HG03066 (cell line): Measurements from ENCODE around the gene RAI1.

Experiments
- ATAC-seq: cut with Tn5 transposase; IDR thresholded peaks from one replicate; pipeline ENCODE4 v1.9.1; 2021; ENCODE audit warnings: low read depth; ENCODE audit not compliant: unreplicated experiment

The RAI1 gene

DNA sequence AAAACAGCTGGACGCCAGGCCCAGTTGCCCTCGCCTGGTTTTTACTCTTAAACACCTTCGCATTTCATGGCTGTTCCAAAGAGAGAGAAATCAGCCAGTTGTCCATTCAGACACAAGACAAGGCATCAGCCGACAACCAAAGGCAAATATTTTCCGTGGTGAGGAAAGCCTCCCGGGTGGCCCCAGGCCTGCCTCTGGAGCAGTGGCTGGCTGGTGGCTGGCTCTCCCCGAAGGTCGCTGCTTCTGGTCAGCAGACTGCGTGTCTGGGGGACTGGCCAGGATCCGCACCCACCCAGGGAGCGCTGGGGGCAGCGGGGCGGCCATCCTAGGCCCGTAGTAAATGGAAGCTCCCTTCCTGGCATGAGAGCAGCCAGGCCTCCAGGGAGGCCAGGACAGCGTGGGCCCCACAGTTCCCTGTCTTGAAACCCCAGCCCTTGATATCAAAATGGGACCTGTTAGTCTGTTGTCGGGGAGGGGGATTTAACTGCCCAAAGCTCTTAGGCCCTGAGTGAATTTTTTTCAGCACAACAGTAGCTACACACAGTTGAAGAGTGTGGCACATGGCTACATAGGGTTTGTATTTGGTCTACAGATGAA lies 97.9 kb downstream of the RAI1 start:
- no peak for ATAC-seq

DNA sequence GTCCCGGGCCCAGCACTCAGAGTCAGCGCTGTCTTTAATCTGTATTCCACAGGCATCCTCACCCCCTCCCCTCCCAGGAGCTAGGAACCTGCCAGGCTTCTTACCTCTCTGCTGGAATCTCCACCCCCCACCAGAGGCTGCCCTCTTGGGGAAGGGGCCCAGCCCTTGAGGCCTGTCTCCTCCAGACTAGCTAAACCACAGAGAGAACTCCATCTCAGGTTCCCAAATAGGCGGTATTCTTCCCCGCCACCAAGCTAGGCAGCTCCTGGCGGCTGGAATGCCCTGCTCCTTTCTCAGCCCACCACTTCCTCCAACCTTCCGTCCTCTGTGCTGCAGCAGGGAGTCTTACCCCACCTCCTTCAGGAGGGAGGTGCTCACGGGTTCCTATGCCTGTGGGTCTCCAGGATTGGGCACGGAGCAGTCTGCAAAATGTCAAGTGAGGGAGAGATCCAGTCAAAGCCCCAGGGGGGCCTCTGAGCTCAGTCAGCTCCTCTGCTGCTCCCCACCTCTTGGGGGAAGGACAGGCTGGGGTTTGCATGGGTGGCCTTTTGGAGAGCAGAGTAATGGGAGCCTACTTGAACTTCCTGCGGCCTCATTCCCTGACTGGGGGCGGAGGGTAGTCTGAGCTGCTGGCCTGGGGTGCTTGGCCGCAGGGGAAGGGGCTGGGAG lies 99.8 kb downstream of the RAI1 start:
- no peak for ATAC-seq

DNA sequence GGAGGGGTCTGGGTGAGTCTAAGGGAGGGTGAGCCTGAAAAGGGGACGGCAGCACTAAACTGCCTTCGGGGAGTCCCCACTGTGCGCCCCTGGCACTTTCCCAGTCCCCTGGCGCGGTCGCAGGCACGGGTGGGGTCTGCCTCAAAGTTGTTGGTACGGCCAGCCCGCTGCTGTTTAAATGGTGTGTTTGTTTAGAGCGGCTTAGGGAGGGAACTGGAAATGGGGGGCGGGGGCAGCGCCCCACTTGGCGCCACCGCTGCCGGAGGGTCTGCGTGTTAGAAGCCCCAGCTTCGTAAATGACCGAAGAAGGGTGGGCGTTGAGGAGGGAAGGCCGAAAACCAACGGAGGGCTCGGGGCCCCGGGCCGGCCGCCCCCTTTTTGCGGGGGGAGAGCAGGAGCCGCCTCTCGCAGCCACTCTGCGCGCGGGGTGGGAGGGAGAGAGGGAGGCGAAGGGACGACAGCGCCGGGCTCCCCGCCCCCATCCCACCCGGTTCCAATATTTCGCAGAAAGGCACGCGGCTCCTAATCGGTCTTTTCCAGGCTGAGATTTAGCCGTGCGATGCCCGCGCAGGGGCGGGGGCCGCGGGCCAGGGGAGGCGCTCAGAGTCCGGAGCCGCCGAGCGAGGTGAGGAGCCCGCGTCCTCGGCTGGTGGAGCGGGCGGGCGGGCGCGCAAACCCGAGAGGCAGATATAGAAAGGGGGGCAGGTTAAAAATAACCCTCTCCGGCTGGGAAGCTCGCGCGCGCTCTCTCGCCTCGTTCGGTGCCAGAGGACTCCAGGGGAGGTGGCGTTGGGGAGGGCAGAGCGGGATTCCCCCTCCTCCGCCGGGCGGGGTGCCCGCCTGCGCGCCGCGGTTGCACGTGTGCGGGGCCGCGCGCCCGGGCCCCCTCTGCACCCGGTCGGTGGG lies 100.6 kb downstream of the RAI1 start:
- ATAC-seq: no peak

DNA sequence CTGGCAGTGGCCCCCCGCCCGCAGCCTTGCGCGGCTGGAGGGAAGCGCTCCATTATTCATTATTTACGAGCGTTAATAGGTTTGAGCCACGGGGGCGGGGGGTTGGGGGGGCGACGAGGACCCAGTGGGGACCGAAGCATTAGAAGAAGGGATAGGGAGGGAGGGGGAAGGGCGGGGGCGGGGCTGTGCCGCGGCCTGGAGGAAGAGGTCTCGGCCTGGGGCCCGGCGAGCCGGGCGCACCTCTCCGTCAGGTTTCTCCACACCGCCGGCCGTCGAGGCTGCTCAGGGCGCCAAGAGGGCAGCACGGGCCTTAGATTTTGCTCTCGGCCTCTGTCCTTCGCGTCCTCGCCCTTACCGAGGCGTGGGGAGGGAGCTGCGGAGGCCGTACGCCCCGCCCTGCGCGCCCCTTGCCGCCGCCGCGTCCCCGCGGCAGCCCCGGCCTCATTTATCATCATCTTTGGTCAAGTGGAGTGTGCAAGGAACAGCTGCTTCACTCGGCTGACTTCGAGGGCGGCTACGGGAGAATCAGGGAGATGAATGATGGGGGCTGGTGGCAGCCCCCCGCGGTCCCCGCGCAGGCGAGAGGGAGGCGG lies 101.4 kb downstream of the RAI1 start:
- ATAC-seq: no peak

DNA sequence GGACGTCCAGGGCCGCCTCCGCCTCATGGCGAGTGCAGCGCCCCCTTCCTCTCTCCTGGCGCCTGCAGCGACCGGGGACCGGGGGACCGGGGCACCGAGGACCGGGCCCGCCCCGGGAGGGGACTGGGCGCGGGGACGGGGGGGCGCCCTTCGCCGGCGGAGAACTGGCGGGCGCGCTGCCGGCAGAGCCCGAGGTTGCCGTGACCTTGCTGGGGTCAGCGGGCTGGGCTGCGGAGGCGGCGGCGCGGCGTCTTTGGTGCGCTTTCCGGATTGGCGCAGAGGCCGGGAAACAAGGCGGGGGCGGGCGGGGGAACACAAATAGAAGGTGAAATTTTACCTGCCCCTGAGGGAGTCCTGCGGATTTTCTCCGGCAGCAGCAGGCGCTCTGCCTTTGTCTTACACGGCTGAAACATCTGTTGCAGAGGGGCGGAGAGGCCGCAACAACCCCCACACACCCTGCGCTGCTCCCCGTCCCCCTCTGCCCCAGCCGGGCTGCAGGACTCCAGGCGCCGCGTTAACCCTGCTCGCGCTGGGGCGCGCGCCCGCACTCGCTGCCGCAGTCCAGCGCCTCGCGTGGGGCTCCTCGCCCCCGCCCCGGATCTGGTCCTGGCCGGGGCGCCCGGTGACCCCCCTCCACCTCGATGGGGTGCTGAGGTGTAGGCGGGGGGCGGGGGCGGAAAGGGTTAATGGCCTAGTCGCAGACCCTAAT lies 102.0 kb downstream of the RAI1 start:
- ATAC-seq: peak; percentile 46

DNA sequence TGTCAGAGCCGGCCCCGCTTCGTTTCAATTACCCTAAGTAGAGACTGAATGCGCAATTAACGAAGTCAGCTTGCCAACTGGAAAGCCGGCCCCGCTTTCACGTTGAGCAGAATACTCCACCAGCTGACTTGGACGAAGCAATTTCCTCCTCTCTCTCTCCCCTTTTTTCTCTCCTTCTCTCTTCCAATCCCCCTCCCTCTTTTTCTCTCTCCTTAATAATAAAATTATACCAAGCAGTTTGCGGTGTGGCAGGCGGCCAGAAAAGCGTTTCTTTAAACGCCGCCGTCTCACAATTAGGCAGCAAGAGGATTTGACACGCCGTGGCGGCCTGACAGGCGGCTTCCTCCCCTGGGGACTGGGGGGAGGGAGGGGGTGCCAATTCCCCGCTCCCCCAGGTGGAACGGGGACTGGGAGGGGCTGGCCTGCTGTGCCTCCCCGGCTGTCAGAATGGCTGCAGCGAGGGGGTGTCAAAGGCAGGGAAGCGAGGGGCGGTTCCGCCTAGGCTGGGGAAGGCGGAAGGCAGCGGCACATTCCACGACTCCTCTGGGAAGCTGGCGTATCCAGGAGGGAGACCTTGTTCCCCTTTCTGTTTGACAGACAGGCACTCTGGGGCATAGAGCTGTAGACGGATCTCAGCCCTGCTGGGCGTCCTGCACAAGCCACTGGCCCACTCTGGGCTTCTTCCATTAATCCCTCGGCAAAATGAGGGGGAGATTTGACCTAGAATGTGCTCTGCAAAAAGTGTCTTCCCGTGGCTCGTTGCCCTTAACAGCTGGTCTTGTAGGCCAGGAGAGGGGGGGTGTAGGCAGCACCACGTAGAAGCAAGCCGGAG lies 102.8 kb downstream of the RAI1 start:
- peak; percentile 21 for ATAC-seq

DNA sequence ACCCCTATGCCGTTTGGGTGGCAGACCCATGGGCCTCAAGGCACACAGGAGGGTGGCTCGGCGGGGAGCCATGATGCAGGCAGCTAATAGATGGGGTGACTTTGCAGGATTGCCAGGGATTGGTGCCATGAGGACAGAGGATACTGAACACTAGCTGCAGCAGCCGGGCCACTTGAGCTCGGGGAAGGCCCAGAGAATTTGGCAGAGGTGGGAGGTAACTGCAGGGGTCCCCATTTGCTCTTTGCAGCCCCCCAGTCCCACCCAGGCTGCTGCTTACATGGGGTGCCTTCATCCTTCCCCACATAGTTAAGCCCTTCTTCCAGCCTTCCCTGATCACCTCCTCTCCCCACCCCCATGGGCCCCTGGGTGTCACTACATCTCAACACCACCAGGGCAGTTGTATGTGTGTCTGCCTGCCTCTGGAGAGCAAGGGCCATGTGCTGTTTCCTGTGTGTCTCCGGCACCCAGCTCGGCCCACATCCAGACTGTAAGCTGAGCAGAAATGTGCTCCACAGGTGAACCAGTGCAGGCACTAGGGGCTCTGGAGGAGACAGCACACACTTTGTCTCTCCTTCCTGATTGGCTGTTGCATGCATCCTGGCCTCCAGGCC lies 103.5 kb downstream of the RAI1 start:
- ATAC-seq: no peak

DNA sequence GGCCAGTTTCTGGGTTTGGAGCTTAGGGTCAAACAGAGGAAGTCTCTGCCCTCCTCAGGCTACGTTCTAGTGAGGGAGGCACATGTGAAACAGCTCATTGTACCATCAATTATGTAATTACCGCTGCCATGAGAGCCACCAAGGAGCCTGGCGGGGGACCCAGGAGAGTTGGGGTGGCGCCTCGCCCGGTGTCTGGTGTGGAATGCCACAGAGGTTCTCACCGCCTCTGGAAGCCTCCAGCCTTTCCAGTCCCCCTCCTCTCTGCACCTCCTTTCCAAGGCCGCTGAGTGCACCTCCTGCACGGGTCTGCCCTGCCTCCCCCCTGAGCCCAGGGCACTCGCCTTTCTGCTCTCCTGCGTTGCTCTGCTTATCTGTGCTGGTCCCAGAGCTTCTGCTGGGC lies 104.1 kb downstream of the RAI1 start:
- ATAC-seq: no peak

DNA sequence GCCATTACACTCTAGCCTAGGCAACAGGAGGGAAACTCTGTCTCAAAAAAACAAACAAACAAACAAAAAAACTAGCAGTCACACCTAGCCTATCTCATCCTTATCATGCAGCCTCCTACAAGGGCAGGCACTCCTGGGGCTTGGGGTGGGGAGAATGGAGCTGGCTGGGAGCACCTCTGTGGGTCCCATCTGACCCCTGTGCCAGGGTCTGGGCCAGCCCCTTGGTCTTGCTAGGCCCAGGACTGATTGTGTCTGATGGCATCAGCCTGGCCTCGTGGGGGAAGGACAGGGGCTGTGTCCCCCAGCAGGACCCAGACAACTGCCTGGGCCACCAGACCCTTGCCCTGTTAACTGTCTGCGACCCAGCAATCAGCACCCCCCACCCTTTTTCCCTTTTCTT lies 105.7 kb downstream of the RAI1 start:
- ATAC-seq: no peak

DNA sequence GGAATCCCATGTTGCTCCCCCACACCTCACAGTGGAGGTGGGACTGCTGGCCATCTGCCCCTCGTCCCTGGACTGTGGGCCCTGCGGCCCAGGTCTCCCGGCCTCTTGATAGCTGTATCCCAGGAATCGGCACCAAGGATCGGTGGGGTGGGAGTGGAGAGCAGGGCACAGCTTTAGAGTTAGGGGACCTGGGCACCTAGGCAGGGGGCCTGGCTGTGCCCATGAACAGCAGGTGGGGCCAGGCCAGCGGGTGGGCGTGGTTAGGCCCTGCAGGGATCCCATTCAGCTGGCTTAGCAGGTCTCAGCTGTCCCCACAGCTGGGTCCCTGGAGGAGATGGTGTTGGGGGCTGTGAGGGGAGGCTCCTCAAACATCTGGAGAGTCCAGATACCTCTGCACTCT lies 106.3 kb downstream of the RAI1 start:
- no peak for ATAC-seq

DNA sequence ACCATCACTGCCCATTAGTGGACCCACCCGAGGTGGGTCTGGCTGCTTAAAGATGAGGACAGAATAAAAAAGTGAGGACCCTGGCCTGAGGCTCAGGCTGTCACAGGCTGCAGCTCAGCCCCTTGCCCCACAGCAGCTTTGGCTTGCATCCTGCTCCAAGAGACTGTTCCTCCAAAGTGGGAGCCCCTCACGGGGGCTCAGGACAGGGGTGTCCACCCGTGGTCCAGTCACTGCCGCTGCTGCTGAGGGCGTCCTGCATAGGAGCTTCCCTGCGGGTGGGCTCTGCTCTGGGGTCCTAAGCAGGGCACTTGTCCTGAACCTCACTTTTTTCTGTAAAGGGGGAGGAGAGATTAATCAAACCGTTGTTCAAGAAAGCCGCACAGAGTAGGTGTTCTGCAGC lies 107.7 kb downstream of the RAI1 start:
- no peak for ATAC-seq

DNA sequence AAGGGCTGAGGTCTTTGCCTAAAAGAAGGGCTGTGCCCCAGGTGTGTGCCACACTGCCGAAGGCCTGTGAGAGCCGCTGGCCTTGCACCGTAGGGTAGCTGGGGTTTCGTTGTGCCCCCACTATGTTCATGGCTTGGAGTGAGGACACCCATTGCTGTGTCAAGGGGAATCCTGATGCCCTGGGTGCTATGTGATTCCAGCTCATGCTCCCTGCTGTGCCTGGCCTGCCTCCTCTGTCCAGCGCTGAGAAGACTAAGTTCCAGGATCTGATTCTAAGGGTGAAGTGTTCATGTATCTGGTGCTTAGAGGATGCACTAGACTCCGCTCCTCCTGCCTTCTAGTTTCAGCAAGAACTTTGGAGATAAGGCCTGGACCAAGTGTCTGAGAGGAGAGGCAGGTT lies 108.2 kb downstream of the RAI1 start:
- ATAC-seq: no peak

DNA sequence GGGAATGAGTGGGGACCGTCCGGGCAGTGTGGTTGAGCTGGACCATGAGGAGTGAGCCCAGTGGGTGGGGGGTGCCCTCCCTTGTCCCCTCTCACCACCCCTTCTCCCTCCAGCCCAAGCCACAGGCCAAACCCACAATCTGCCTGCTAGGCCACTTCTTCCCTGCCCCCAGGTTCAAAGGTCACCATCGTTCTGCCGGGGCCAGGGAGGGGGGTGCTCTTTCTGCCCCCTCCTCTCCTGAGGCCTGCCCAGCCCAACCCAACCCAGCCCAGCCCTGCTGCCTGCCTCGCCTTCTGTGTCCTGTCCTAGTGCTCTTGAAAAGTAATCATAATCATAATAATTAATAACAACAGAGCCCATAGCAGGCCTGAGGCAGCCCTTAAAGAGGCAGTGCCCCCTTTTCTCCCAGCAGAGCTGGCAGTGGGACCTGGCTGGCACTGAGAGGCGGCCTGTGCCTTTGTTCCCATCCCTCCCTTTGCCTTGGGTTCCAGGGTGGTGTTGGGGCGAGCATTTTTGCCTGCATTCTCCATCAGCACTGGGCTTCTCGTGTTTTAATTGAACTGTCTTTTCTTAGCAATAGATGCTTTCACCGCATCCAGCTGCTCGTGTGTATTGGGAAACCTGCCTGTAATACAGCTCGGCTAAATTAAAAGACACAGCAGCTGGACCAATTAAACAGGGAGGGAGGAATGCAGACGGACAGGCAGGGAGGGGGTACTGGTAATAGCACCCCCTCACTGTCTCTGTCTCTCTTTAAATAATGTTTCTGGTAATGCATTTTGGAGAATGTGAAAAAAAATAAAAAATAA lies 108.8 kb downstream of the RAI1 start:
- ATAC-seq: no peak

DNA sequence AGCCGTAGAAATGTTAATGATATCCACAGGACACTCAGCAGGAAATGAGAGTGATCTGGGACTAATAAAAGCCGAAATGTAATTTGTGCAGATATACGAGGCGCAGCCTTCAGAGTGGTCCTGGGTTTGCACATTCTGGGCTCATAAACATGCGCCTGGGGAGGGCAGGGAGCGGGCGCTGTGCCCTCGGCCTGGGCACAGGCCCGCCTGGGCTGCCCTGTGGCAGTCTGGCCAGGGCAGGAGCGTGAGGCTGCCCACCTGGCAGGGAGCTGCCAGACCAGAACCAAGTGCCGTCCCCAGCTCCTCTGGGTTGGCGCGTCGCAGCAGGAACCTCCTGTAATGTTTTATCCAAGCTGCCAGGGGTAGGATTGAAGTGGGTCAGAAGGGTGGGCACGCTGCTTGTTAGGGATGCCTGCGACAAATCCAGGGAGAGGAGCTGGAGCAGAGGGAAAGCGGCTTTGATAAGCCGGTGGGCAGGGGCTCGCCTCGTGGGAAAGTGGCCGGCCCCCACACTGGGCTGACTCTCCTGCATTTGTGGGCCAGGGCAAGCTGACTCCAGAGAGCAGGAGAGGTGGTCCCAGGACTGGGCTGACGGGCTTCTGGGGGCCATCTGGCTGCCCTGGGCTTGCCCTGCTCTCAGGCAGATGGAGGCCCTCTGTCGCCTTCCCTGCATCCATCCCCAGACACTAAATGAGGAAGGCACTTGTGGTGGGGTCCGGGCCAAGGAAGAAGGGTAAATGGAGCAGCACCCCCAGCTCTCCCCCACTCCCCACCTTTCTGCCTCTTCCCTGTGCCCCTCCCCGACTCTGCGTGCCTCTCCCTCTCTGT lies 109.6 kb downstream of the RAI1 start:
- ATAC-seq: no peak

DNA sequence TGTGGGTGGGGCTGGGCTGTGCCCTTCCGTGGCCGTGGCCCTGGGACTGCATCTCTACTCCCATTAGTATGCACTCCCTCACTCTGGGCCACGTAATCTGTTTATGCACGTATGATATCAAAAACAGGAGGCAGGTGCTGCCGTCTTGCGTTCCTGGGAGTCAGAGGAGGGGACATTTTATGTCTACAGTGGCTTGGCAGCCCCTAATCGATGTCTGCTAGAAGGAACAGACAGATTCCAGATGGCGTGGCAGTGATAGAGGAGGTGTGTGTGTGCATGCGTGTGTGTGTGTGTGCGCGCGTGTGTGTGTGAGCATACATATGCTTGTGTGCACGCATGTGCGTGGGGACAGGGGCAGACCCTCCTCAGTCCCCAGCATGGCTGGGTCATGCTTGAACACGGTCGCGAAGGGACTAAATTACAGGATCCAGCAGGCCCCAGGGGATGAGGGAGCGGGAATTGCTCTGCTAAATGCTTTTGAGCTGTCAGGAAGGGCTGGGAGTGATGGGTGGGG lies 110.8 kb downstream of the RAI1 start:
- no peak for ATAC-seq

DNA sequence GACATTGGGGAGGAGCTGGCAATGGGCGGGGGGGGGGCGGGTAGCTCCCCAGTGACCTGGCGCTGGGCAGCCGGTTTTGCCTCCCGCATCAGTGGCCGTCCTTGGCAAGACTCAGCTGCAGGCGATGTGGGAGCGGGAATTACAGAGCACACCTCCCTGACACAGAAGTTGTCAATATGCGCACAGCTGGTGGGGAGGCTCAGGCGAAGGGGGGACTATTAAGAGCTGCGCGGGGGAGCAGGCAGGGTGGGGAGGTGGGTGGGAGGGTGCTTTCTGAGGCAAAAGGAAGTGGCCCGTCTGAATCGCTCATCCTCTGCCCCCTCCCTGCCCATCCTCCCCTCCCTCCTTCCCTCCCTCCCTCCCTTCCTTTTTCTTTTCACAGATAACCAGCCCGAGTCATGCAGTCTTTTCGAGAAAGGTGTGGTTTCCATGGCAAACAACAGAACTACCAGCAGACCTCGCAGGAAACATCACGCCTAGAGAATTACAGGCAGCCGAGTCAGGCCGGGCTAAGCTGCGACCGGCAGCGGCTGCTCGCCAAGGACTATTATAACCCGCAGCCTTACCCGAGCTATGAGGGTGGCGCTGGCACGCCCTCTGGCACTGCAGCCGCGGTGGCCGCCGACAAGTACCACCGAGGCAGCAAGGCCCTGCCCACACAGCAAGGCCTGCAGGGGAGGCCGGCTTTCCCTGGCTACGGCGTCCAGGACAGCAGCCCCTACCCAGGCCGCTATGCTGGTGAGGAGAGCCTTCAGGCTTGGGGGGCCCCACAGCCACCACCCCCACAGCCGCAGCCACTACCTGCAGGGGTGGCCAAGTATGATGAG lies 111.5 kb downstream of the RAI1 start:
- no peak for ATAC-seq
